Fibroblast of peridontal ligament (primary cell): ENCODE data around the gene FNTB.

Experiments used
- DNase-seq: peaks from one replicate; pipeline ENCODE4 v3.0.0-alpha.2; 2010; ENCODE audit errors: extremely low read depth

The FNTB gene

GRCh38 chr14:64986648-64987437 lies at the start of gene FNTB:
TSS of gene FNTB (plus strand) at chr14:64986895. CDS start at chr14:64986954, 59 bp downstream.
- peak; percentile 97 for DNase-seq

GRCh38 chr14:64937171-64937820 lies 49.4 kb upstream of the FNTB start:
- no peak for DNase-seq

- peak; percentile 18 for DNase-seq
Measured at GRCh38 chr14:64937821-64938193, 48.9 kb upstream of the FNTB start.

GRCh38 chr14:64938972-64939816 lies 47.5 kb upstream of the FNTB start:
- no peak for DNase-seq

GRCh38 chr14:64939817-64940190 lies 46.9 kb upstream of the FNTB start:
- no peak for DNase-seq

- no peak for DNase-seq
Measured at GRCh38 chr14:64940336-64940910, 46.3 kb upstream of the FNTB start.

- no peak for DNase-seq
Measured at GRCh38 chr14:64942531-64943111, 44.1 kb upstream of the FNTB start, which contains the start of gene GPX2. TSS of gene GPX2 (minus strand) at chr14:64942745. CDS start at chr14:64942726, 19 bp downstream.

GRCh38 chr14:64943556-64943955 lies 43.1 kb upstream of the FNTB start:
- no peak for DNase-seq

- DNase-seq: no peak
Measured at GRCh38 chr14:64944041-64944440, 42.7 kb upstream of the FNTB start.

GRCh38 chr14:64944861-64945260 lies 41.8 kb upstream of the FNTB start:
- no peak for DNase-seq

GRCh38 chr14:64945431-64946178 lies 41.1 kb upstream of the FNTB start:
- no peak for DNase-seq

- DNase-seq: no peak
Measured at GRCh38 chr14:64946310-64947045, 40.2 kb upstream of the FNTB start.

- no peak for DNase-seq
Measured at GRCh38 chr14:64947710-64948611, 38.7 kb upstream of the FNTB start.

GRCh38 chr14:64948612-64949210 lies 38.0 kb upstream of the FNTB start:
- DNase-seq: no peak

GRCh38 chr14:64950889-64951288 lies 35.8 kb upstream of the FNTB start:
- DNase-seq: no peak

- no peak for DNase-seq
Measured at GRCh38 chr14:64951291-64951690, 35.4 kb upstream of the FNTB start.

- peak; percentile 31 for DNase-seq
Measured at GRCh38 chr14:64951724-64952123, 35.0 kb upstream of the FNTB start.

- DNase-seq: no peak
Measured at GRCh38 chr14:64952598-64953309, 33.9 kb upstream of the FNTB start.
